ENCODE data around the gene ARHGAP12. TPM values are rescaled to one million over a fixed set of nuclear protein-coding genes. Genes with fewer than 3 reads are reported as not detected.

The ARHGAP12 gene
- total RNA-seq, 1 donor from 2014 or later, result 11.4 TPM

DNA sequence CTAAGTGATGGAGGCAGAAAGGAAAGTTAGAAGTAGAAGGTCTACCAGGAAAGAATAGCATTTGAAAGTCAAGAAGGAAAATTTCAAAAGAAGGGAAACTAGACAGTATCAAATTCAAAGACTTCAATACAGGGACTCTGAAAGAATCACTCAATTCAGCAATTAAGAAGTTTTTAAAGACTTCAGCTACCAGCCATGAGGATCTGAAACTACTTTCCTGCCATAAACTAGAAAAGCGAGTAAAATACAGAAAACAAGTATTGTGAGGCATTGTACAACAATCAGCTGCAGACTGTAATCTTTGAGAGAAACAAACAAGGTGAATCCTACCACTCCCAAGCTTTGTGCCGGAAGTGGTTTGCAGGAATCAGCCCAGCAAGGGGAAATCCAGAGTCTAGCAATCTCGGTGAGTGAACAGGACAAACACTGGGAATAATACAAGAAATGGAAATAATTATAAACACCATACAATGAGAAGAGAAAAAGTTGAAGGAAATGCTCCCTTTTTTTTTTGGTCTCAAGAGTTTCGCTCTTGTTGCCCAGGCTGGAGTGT, 62.4 kb downstream of the ARHGAP12 start:
- TF ChIP-seq, protein P1, sequence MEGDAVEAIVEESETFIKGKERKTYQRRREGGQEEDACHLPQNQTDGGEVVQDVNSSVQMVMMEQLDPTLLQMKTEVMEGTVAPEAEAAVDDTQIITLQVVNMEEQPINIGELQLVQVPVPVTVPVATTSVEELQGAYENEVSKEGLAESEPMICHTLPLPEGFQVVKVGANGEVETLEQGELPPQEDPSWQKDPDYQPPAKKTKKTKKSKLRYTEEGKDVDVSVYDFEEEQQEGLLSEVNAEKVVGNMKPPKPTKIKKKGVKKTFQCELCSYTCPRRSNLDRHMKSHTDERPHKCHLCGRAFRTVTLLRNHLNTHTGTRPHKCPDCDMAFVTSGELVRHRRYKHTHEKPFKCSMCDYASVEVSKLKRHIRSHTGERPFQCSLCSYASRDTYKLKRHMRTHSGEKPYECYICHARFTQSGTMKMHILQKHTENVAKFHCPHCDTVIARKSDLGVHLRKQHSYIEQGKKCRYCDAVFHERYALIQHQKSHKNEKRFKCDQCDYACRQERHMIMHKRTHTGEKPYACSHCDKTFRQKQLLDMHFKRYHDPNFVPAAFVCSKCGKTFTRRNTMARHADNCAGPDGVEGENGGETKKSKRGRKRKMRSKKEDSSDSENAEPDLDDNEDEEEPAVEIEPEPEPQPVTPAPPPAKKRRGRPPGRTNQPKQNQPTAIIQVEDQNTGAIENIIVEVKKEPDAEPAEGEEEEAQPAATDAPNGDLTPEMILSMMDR (IDR thresholded peaks at IDR 0.05), result no peak
- Histone ChIP-seq H3K27ac (no peak overlapping the region), H3K9me3 (no peaks in the 10 kb centered on the region), H3K4me1 (peaks cover 3 to 10% of the 10 kb centered on the region in 2 donors), H3K36me3 (no peaks in the 10 kb centered on the region), H3K27me3 (no peaks in the 10 kb centered on the region), H3K4me3 (no peak overlapping the region)
- DNase-seq (ENCODE audit: low spot score in 2 of 2), result no peak
- intact Hi-C loops (cut with DNase I), result no loop called here

DNA sequence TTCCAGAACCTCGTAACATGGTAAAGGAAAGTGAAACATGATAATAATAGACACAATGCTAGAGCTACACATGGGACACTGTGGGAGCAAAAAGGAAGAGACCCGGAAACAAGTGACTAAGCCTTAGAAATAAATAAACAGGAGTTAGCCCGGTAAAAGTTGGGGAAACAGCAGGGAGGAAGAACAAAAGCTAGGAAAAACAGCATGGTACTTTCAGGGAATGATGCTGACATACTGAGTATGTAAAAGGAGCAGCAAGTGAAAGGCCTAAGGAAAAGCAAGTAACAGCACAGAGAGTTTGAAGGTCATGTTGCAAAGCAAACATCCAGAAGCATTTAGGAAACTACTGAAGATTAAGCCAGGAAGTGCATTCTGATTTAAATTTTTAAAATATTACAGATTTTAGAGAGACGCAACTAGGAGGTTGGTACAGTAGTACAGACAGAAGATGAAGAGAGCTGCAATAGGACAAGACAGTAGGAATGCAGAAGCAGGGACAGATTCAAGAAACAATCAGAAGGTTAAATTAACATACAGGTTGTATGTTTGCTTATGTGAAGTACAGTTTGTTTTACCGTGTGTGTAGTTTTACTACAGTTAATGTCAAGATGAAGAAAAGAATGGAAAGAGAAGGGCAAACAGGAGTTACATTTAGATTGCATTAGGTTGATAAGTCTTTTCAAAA, 63.7 kb downstream of the ARHGAP12 start:
- Histone ChIP-seq H3K9me3 (no peaks in the 10 kb centered on the region), H3K36me3 (no peaks in the 10 kb centered on the region), H3K4me1 (peaks cover 3 to 10% of the 10 kb centered on the region in 2 donors), H3K27ac (no peak overlapping the region), H3K4me3 (no peak overlapping the region), H3K27me3 (no peaks in the 10 kb centered on the region)
- TF ChIP-seq, protein P1 (IDR thresholded peaks at IDR 0.05), result no peak
- no peak for DNase-seq (ENCODE audit: low spot score in 2 of 2)
- intact Hi-C loops (cut with DNase I), result loop anchor here (5.0 kb wide), 4 partner anchors 62 to 347 kb away; partner anchors contain the start of gene ARHGAP12

DNA sequence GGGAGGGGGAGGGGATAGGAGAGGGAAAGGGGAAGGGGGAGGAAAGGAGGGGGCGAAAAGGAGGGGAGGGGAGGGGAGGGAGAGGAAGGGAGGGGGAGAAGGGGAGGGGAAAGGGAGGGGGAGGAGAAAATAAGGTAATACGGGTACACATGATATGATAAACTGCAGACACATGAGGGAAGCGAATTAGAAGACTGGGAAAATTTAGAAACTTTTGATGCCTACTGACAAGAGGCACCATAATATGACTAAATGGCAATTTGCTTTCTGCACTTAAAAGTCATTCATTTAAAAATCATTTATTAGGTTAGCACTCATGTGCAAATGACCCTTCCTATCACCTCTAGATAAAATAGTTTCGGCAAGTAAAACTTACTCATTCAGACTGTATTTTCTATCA, 73.6 kb downstream of the ARHGAP12 start:
- H3K9me3 ChIP-seq, result no peaks in the 10 kb centered on the region
- intact Hi-C loops (cut with DNase I), result no loop called here
- no peak for DNase-seq (ENCODE audit: low spot score in 2 of 2)
- TF ChIP-seq, protein P1 (IDR thresholded peaks at IDR 0.05), result no peak
- no peak overlapping the region for H3K27ac ChIP-seq
- H3K4me1 ChIP-seq, result no peaks in the 10 kb centered on the region
- no peaks in the 10 kb centered on the region for H3K27me3 ChIP-seq
- H3K4me3 ChIP-seq, result no peak overlapping the region
- H3K36me3 ChIP-seq, result peaks cover 0 to 8% of the 10 kb centered on the region in 2 donors

DNA sequence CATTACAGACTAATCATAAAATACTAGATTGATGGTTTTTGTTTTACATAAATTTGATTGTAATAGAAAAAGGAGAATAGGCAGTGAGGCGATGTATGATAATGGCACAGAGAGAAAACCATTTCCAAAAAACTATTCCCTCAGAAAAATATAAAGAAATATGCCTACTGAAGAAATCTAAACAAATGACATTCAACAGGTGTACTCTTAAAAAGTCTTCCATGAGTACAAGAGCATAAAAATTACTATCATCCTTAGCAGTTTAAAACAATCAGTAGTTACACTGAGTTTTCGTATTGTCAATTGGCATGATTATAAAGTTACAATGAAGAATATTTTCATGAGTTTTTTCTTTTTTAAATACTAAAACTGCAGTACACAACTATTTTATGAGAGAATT, 75.0 kb downstream of the ARHGAP12 start:
- Histone ChIP-seq H3K4me3 (no peak overlapping the region), H3K4me1 (no peaks in the 10 kb centered on the region), H3K9me3 (no peaks in the 10 kb centered on the region), H3K27ac (no peak overlapping the region), H3K36me3 (peaks cover 0 to 2% of the 10 kb centered on the region in 2 donors), H3K27me3 (no peaks in the 10 kb centered on the region)
- TF ChIP-seq, protein P1 (IDR thresholded peaks at IDR 0.05), result no peak
- no peak for DNase-seq (ENCODE audit: low spot score in 2 of 2)
- intact Hi-C loops (cut with DNase I), result no loop called here

DNA sequence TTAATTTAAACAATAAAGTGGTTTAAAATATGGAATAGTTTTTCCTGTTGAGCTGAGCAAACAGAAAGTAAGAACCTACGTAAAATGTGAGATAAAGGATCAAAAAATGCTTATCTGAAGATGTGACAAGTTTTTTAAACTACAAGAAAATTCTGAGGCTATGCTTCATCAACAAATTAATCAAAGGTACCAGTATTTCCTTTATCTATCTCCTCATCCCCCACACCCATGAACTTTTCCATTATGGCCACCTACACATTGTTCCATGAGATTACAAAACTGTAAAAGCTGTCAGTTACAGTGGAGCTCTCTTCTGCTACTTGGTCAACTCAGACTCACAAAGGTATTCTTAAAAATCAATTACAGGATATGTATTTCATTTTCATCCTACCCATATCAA, 77.4 kb downstream of the ARHGAP12 start:
- intact Hi-C loops (cut with DNase I), result no loop called here
- TF ChIP-seq, protein P1 (IDR thresholded peaks at IDR 0.05), result no peak

More for the DNA sequence above, 77.4 kb downstream of the ARHGAP12 start:
- Histone ChIP-seq H3K9me3 (no peaks in the 10 kb centered on the region), H3K36me3 (no peaks in the 10 kb centered on the region), H3K4me3 (no peak overlapping the region), H3K4me1 (no peaks in the 10 kb centered on the region), H3K27me3 (no peaks in the 10 kb centered on the region), H3K27ac (no peak overlapping the region)
- DNase-seq (ENCODE audit: low spot score in 2 of 2), result no peak

All from ascending aorta (tissue), 2 donors.